GM12801 (cell line): ENCODE measurements around the gene ALPP.

Source experiments
- CTCF ChIP-seq: IDR thresholded peaks from one replicate; pipeline ENCODE4 v1.5.1; 2011; ENCODE audit warnings: control low read depth; ENCODE audit not compliant: insufficient read length; ENCODE audit errors: extremely low read depth

The ALPP gene

DNA sequence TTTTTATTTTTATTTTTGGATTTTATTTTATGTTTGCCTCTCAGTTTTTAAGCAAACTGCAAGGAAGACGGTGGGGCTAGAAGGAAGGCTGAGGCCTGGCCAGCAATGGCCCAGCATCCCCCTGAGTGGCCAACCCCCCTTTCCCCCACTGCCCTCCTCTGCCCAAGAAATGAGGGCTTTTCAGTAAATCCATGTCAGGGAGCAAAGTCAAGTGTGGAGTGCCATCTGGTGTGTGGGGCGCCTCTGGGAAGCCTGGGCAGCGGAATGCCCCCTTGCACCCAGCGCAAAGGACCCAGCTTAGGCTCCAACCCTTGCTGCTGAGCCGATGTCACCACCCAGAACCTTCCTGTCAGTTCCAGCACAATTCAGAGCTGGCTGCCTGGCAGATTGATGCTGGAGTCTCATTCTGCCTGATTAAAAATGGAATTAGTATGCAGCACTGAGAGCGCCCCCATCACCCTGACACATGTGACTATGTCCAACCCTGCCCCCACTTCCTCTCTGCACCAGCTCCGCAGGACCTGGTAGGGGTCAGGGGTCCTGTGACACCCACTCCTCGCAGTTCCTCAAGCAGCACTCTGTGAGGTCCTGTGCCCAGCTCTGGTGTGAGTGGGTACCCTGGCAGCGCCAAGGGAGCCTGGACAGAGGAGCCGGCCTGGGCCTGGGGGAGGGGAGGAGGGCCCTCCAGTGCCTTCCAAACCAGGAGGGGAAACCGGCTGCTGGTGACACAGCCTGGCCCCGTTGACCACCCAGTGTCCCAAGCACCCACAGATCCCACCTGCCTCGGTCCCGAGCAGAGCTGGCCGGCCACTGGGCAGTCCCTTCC, 9.2 kb upstream of the ALPP start:
- no peak for TF ChIP-seq CTCF

- TF ChIP-seq CTCF = no peak
These were observed 6.0 kb upstream of the ALPP start for GRCh38 chr2:232372231-232373208.

- TF ChIP-seq CTCF = no peak
These were observed 4.2 kb upstream of the ALPP start for GRCh38 chr2:232374356-232374755.

DNA sequence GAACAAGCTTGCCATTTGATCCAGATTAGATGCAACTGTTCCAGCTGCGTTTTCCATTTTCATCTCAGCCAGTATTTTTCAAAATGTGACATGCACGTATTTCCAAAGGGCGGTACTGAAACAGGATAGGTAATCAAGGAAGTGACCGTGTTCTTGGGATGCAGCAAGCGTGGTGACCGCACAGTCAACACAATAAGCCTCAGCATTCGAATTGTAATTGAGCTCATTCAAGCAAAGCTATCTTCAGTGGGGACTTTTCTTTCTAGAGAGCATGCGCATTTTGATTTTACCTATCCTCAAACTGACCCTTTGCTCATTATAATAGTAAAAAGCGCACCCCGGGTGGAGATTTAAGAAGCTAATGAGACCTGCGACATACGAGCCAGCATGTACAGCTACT, 3.4 kb upstream of the ALPP start:
- TF ChIP-seq CTCF = no peak

DNA sequence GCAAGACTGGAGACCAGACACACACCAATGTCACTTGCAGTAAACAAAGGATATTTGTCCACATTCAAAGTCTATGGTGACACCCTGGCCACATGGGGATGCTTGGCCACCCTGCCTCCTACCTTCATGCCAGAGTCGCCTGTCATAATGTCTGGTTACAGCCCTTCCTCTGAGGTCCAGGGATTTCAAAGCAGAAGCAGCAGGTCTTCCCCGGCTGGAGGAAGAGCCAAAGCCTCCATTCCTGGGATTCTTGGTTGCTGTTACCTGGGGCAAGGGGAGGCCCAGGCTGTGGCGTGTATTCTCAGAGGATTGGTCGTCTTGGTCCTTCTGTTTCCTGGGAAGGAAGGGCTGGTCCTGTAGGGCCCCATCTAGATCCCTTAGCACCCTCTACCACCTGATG, 2.3 kb upstream of the ALPP start:
- no peak for TF ChIP-seq CTCF

DNA sequence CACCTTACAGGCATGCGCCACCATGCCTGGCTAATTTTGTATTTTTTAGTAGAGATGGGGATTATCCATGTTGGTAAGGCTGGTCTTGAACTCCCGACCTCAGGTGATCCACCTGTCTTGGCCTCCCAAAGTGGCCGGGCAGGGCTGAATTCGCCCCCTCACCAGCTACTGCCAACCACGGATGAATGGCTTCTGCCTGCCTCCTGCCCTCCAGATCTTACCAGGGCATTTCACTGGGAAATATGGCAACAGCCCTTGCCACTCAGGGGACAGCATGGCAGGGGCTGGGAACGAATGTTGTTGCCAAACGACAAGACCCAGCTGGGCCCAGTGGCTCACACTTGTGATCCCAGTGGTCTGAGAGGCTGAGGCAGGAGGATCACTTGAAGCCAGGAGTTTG, 1.8 kb upstream of the ALPP start:
- no peak for TF ChIP-seq CTCF

DNA sequence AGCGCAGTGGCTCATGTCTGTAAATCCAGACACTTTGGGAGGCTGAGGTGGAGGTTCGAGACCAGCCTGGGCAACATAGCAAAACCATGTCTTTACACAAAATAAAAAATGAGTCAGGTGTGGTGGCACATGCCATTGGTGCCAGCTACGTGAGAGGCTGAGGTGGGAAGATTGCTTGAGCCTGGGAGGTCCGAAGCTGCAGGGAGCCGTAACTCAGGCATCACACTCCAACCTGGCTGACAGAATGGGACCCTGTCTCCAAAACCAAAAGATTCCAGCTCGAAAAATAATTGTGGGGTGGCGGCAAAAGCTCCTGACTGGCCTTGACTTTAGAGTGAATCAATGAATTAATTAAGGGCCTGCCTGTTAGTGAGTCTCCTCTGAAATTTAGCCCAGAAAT, 1.2 kb upstream of the ALPP start:
- TF ChIP-seq CTCF = no peak
